ENCODE measurements around the gene RNASEH2B.

Gene RNASEH2B

DNA sequence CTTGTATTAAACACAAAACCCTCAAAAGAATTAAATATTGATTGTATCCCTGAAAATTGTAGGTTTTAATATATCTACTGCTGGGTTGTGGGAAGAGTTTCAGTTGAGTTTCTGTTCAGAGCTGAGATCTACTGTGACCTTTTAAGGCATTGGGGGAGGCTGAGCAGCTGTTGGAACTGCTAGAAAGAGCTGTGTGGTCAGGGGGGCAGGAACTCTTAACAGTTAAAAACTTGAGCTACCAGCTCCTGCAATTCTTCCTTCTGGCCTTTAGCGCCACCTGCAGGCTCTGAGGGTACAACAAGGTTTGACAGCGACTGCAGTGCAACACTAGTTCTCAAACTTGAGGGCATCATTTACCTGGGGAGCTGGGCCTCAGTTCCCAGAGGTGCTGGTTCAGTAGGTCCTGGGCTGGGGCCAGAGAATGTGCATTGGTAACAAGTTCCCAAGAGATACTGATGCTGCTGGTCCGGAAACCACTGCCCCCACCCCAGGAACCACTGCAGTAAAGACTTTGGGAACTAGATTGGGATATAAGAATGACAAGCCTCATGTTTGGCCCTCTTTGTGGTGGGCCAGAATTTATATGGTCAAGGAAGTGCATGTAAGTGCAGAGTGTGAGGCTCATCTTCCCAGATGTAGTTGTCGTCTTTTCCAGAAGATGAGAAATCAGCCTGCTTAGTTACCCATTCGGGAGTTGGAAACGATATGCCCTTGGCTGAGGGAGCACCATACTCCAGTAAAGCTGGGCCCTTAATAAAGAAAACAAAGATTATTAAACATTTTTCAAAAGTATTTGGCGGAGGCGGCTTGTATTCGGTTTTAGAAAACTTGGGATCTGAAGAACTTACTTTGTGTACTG is 2.6 kb downstream of the RNASEH2B start:
- Histone ChIP-seq H3K27ac (ENCODE audit: low read length) (peak overlapping the region; percentile 83; the same call in 1 of the 2 replicates), H4K20me1 (ENCODE audit: insufficient read depth, low read length) (no peaks in the 10 kb centered on the region), H3K36me3 (replicated peaks; ENCODE audit: insufficient read depth, low read length) (no peaks in the 10 kb centered on the region), H3F3A (ENCODE audit: insufficient read depth, low read length) (peaks cover 22% of the 10 kb centered on the region), H3K27me3 (replicated peaks; ENCODE audit: insufficient read depth, low read length) (no peaks in the 10 kb centered on the region), H2AFZ (ENCODE audit: low read length) (no peak overlapping the region), H3K4me1 (ENCODE audit: low read length) (peaks cover 36% of the 10 kb centered on the region), H3K9ac (ENCODE audit: low read length) (peak overlapping the region; percentile 94; the same call in 1 of the 2 replicates), H3K79me2 (ENCODE audit: low read length) (peaks cover 62% of the 10 kb centered on the region), H3K4me3 (ENCODE audit: low read length) (peak overlapping the region; percentile 83), H3K9me3 (replicated peaks; ENCODE audit: insufficient read depth, low read length) (no peaks in the 10 kb centered on the region), H3K9me2 (replicated peaks; ENCODE audit: insufficient read depth, low read length) (no peaks in the 10 kb centered on the region), H3K4me2 (ENCODE audit: low read depth, low read length) (peak overlapping the region; percentile 60)
- TF ChIP-seq EZH2 (optimal IDR thresholded peaks at IDR 0.05; ENCODE audit: low read depth, low read length) = no peak
- TF ChIP-seq EZH2phosphoT487 (IDR thresholded peaks at IDR 0.05; ENCODE audit: low read length) = no peak
- TF ChIP-seq, protein P1, sequence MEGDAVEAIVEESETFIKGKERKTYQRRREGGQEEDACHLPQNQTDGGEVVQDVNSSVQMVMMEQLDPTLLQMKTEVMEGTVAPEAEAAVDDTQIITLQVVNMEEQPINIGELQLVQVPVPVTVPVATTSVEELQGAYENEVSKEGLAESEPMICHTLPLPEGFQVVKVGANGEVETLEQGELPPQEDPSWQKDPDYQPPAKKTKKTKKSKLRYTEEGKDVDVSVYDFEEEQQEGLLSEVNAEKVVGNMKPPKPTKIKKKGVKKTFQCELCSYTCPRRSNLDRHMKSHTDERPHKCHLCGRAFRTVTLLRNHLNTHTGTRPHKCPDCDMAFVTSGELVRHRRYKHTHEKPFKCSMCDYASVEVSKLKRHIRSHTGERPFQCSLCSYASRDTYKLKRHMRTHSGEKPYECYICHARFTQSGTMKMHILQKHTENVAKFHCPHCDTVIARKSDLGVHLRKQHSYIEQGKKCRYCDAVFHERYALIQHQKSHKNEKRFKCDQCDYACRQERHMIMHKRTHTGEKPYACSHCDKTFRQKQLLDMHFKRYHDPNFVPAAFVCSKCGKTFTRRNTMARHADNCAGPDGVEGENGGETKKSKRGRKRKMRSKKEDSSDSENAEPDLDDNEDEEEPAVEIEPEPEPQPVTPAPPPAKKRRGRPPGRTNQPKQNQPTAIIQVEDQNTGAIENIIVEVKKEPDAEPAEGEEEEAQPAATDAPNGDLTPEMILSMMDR (IDR thresholded peaks at IDR 0.05; ENCODE audit: low read length) = peak; percentile 56
- peak; percentile 90 for DNase-seq

DNA sequence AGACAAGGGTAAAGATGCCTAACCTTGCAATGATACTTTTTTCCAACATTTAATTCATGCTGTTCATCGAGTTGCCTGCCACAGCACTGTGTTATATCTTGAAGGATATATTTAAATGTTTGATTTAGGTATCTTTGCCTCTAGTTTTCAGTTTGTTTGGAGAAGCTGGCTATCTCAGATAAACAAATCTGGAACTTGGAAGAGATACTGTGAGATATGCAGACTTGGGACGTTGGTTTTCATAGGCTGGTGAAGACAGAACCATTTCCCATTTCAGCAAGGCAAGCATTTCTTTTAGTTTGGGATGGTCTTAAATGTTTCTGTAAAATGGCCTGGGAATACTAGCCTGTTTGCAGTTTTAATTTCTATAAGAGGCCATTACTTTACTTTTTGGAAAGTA is 3.3 kb downstream of the RNASEH2B start:
- DNase-seq = no peak
- H2AFZ ChIP-seq (ENCODE audit: low read length) = no peak overlapping the region
- H4K20me1 ChIP-seq (ENCODE audit: insufficient read depth, low read length) = no peaks in the 10 kb centered on the region
- no peaks in the 10 kb centered on the region for H3K9me3 ChIP-seq (replicated peaks; ENCODE audit: insufficient read depth, low read length)
- TF ChIP-seq, protein P1 (IDR thresholded peaks at IDR 0.05; ENCODE audit: low read length) = no peak
- TF ChIP-seq EZH2 (optimal IDR thresholded peaks at IDR 0.05; ENCODE audit: low read depth, low read length) = no peak
- no peak for TF ChIP-seq EZH2phosphoT487 (IDR thresholded peaks at IDR 0.05; ENCODE audit: low read length)
- H3K27ac ChIP-seq (ENCODE audit: low read length) = no peak overlapping the region
- no peaks in the 10 kb centered on the region for H3K27me3 ChIP-seq (replicated peaks; ENCODE audit: insufficient read depth, low read length)
- H3K4me3 ChIP-seq (ENCODE audit: low read length) = no peak overlapping the region
- H3K79me2 ChIP-seq (ENCODE audit: low read length) = peaks cover 69% of the 10 kb centered on the region
- H3K4me2 ChIP-seq (ENCODE audit: low read depth, low read length) = 0 out of 2 replicates have a peak overlapping the region, but pooled peaks have one; percentile 60
- H3K36me3 ChIP-seq (replicated peaks; ENCODE audit: insufficient read depth, low read length) = no peaks in the 10 kb centered on the region
- H3K9me2 ChIP-seq (replicated peaks; ENCODE audit: insufficient read depth, low read length) = no peaks in the 10 kb centered on the region
- H3K9ac ChIP-seq (ENCODE audit: low read length) = no peak overlapping the region
- H3F3A ChIP-seq (ENCODE audit: insufficient read depth, low read length) = peaks cover 22% of the 10 kb centered on the region
- H3K4me1 ChIP-seq (ENCODE audit: low read length) = peaks cover 37% of the 10 kb centered on the region

DNA sequence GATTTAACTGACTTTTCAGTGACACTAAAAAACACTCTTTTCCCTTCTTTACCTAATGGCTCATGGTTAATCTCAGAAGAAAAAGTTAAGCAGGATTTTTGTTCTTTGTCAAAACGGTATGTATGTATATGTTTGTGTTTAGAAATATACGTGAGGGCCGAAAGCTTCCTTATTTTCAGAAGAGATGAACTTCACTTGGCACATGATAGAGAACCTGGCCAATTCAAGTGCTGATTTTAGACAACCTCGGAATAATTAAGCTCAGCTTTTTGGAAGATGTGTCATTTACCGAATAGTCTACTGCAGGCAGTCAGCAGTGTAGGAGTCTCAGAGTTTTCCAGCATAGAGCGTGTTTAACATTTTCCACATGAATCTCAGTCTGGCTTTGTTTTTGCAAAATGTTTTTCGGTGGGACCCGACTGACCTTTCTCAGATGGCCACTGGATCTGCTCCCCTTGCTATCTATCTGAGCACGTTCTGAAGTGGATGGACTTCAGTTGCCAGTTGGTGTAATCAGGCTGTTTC is 4.6 kb downstream of the RNASEH2B start:
- no peak overlapping the region for H3K4me2 ChIP-seq (ENCODE audit: low read depth, low read length)
- no peak overlapping the region for H3K4me3 ChIP-seq (ENCODE audit: low read length)
- no peak overlapping the region for H3K27ac ChIP-seq (ENCODE audit: low read length)
- H3K79me2 ChIP-seq (ENCODE audit: low read length) = peaks cover 80% of the 10 kb centered on the region
- H3F3A ChIP-seq (ENCODE audit: insufficient read depth, low read length) = peaks cover 12% of the 10 kb centered on the region
- DNase-seq = no peak
- no peak overlapping the region for H3K9ac ChIP-seq (ENCODE audit: low read length)
- no peaks in the 10 kb centered on the region for H3K9me2 ChIP-seq (replicated peaks; ENCODE audit: insufficient read depth, low read length)
- TF ChIP-seq EZH2 (optimal IDR thresholded peaks at IDR 0.05; ENCODE audit: low read depth, low read length) (no peak), EZH2phosphoT487 (IDR thresholded peaks at IDR 0.05; ENCODE audit: low read length) (no peak)
- TF ChIP-seq, protein P1 (IDR thresholded peaks at IDR 0.05; ENCODE audit: low read length) = no peak
- H3K4me1 ChIP-seq (ENCODE audit: low read length) = peaks cover 28% of the 10 kb centered on the region
- no peaks in the 10 kb centered on the region for H3K27me3 ChIP-seq (replicated peaks; ENCODE audit: insufficient read depth, low read length)
- H3K36me3 ChIP-seq (replicated peaks; ENCODE audit: insufficient read depth, low read length) = no peaks in the 10 kb centered on the region
- no peak overlapping the region for H2AFZ ChIP-seq (ENCODE audit: low read length)
- H3K9me3 ChIP-seq (replicated peaks; ENCODE audit: insufficient read depth, low read length) = no peaks in the 10 kb centered on the region
- no peaks in the 10 kb centered on the region for H4K20me1 ChIP-seq (ENCODE audit: insufficient read depth, low read length)

Measured in MM.1S (cell line).